Thoracic aorta (tissue), 2 donors: ENCODE data around the gene EIF2B4. TPM values are rescaled to one million over a fixed set of nuclear protein-coding genes. Genes with fewer than 3 reads are reported as not detected.

ENCODE experiments used
- ATAC-seq: fragments of 150-250 bp; one replicate; pipeline ENCODE4 v1.8.0; 2017; ENCODE audit warnings: low read depth; ENCODE audit not compliant: insufficient number of reproducible peaks, low FRiP score
- DNase-seq: peaks from one replicate; pipeline ENCODE4 v3.0.0-alpha.2; 2020; ENCODE audit warnings: low spot score
- H3K27ac ChIP-seq, 2 donors: fragments of 200-600 bp; sonication (generic); 1 replicate in 1 of 2; 2 replicates in 1 of 2; pipeline ENCODE4 v1.5.1; 2016; ENCODE audit warnings: mild to moderate bottlenecking in 2 of 2, moderate library complexity in 2 of 2
- H3K27me3 ChIP-seq: fragments of 200-600 bp; sonication (generic); replicated peaks from 2 replicates; pipeline ENCODE4 v1.6.0; 2016; ENCODE audit warnings: mild to moderate bottlenecking; ENCODE audit not compliant: insufficient read depth
- H3K36me3 ChIP-seq: fragments of 200-600 bp; sonication (generic); one replicate; pipeline ENCODE4 v1.5.1; 2016
- H3K4me1 ChIP-seq, 2 donors: fragments of 200-600 bp; sonication (generic); 1 replicate in 1 of 2; 2 replicates in 1 of 2; pipeline versions ENCODE4 v1.5.1 to v1.6.0; 2016; ENCODE audit warnings: low read depth in 2 of 2, mild to moderate bottlenecking in 1 of 2; ENCODE audit not compliant: control insufficient read depth in 1 of 2
- H3K4me3 ChIP-seq: fragments of 200-600 bp; sonication (generic); 2 replicates; pipeline ENCODE4 v1.5.1; 2016; ENCODE audit warnings: mild to moderate bottlenecking
- H3K9me3 ChIP-seq: fragments of 200-600 bp; sonication (generic); 2 replicates; pipeline ENCODE4 v1.5.1; 2016
- CTCF ChIP-seq: fragments of 200-600 bp; sonication (generic); IDR thresholded peaks from one replicate; pipeline ENCODE4 v1.5.1; 2019; ENCODE audit warnings: antibody characterized with exemption
- total RNA-seq, 2 donors: library from RNA; depleted of rRNA; stranded (reverse); fragments of >200 nt; gene quantifications; one replicate each; pipeline versions ENCODE4 v1.1.0 to v1.2.3, GENCODE V29; 2016

Gene EIF2B4
- total RNA-seq, 2 donors from 2014 or later = 31.5 to 55.4 TPM

DNA sequence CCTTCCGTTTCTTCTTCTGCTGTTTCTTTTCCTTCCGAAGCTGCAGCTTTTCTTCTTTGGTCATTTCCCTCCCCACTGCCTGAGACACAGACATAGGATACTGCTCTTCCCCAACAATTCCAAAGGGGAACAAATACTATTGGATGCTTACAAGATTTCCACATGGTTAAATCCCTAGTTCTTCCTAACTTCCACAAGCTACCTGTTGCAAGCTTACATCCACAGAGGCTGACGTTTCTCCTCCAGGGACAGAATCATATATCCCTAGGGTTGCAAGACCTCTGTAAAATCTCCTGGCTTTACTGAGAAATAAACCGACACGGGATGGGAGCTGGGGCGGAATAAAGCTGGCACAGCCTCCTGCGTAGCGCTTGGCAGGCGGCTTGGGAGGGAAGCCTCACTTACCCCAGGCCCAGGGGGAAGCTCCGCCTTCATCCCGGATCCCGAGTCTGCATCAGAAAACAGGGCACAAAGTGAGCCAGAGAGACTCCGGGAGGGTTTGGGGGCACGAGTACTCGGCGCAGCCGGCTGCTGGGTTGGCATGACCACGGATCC lies 590 bp downstream of the EIF2B4 start:
- Histone ChIP-seq H3K4me1 (peaks cover 18 to 26% of the 10 kb centered on the region in 2 donors), H3K9me3 (no peaks in the 10 kb centered on the region), H3K27me3 (no peaks in the 10 kb centered on the region), H3K36me3 (peaks cover 56% of the 10 kb centered on the region), H3K4me3 (peak overlapping the region; percentile 84), H3K27ac (peak overlapping the region; percentile 86 to 92)
- DNase-seq (no peak), ATAC-seq (peak; percentile 10)
- TF ChIP-seq CTCF = no peak

DNA sequence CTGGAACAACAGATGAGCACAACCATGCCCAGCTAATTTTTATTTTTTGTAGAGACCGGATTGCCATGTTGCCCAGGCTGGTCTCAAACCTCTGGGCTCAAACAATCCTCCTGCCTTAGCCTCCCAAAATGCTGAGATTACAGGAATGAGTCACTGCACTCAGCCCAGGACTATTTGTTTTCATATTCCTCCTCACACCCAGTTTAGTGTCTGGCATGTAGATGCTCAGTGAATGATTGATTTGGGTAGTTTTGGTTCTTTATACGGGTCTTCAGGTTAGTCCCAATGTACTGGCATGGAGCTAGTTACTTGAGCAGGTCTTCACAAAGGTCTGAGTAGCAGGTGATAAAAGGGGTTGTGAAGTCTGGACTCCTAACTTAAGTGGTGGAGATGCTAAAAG lies 6.2 kb downstream of the EIF2B4 start:
- peaks cover 46% of the 10 kb centered on the region for H3K36me3 ChIP-seq

GRCh38 chr2:27362678-27363420 lies 7.3 kb downstream of the EIF2B4 start:
- ATAC-seq (no peak), DNase-seq (no peak)
- Histone ChIP-seq H3K36me3 (peaks cover 37% of the 10 kb centered on the region), H3K27me3 (no peaks in the 10 kb centered on the region), H3K9me3 (no peaks in the 10 kb centered on the region), H3K4me3 (no peak overlapping the region), H3K4me1 (peaks cover 6% of the 10 kb centered on the region in 2 donors), H3K27ac (no peak overlapping the region)
- TF ChIP-seq CTCF = no peak

More for the DNA sequence above, 6.2 kb downstream of the EIF2B4 start:
- no peak for TF ChIP-seq CTCF
- H3K27me3 ChIP-seq = no peaks in the 10 kb centered on the region
- no peak overlapping the region for H3K27ac ChIP-seq
- no peak for ATAC-seq
- H3K4me3 ChIP-seq = no peak overlapping the region
- no peaks in the 10 kb centered on the region for H3K9me3 ChIP-seq
- H3K4me1 ChIP-seq = peaks cover 4 to 7% of the 10 kb centered on the region in 2 donors
- no peak for DNase-seq

DNA sequence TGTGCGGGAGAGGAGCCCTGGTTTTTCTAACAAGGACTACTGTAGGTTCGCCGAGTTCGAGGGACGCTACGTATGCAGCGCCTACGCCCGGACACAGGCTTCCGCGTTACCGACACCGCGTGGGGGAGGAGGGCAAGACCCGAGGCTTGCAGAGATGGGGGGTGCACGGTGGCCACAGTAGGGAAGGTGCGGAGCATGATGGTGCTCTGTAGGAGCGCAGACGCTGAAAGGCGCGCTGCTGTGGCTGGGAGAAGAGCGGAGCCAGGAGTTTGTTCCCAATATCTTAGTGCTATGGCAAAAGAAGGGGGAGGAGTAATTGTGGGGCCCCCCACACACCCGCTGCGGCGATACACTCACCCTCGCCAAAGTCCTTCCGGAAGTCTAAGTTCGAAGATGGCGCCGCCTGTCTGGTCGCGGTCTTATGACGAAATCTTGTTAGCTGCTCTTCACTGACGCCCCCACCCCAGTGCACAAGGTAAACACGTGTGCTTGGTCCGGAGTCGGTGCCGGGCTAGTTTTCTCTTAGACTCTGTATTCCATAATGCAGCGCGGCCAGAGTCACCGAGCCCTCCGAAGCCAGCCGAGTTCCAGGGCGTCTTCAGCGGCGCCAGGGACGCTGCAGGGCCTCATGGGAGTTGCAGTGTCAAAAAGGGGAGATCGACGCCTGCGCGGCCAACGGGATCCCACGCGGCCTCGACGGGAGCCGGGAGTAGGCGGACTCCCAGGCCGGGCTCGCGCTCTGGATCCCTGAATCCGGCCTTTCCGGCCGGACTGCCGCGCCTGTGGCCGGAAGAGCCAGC lies 13.6 kb downstream of the EIF2B4 start, which contains the start of gene GTF3C2:
TSS of gene GTF3C2 (minus strand) at position 383 of the 800 bp plus-strand sequence. CDS start 13,210 bp downstream, outside the sequence.
- peak within 1 kb of the TSS; percentile 76 to 91 for H3K27ac ChIP-seq
- peak; percentile 92 for ATAC-seq
- no peaks in the 10 kb centered on the region for H3K9me3 ChIP-seq
- H3K4me1 ChIP-seq = peaks cover 23 to 29% of the 10 kb centered on the region in 2 donors
- TF ChIP-seq CTCF = peak; percentile 15
- H3K4me3 ChIP-seq = peak within 1 kb of the TSS; percentile 85
- DNase-seq = peak; percentile 83
- H3K36me3 ChIP-seq = no peaks in the 10 kb centered on the region
- H3K27me3 ChIP-seq = no peaks in the 10 kb centered on the region

DNA sequence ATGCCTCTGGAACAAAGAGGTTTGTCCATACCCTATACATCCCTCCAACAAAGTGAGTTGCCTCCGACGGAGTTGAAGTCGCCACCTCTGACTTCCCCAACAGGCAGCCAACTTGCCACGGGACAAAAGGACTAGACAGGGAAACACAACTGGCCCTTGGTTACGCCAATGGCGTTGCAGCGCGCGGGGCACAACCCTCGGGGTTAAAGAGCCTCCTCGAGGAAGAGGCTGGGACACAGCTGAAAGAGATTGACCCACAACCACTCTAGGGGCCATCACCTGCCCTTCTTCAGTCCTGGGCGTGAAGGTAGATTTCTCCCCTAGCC lies 14.1 kb downstream of the EIF2B4 start:
- peaks cover 23 to 29% of the 10 kb centered on the region in 2 donors for H3K4me1 ChIP-seq

More for the DNA sequence above, 14.1 kb downstream of the EIF2B4 start:
- peak overlapping the region; percentile 76 to 91 for H3K27ac ChIP-seq
- no peaks in the 10 kb centered on the region for H3K27me3 ChIP-seq
- no peak for TF ChIP-seq CTCF
- no peaks in the 10 kb centered on the region for H3K36me3 ChIP-seq
- ATAC-seq (no peak), DNase-seq (no peak)
- H3K9me3 ChIP-seq = no peaks in the 10 kb centered on the region
- peak overlapping the region; percentile 85 for H3K4me3 ChIP-seq
